Thymus (tissue), 11 donors: ENCODE data around the gene CCDC110. TPM values are rescaled to one million over a fixed set of nuclear protein-coding genes. Genes with fewer than 3 reads are reported as not detected.
A peak's percentile ranks its signal among the peaks of the same experiment; 100 is the strongest.

Source experiments
- DNase-seq, 9 donors: peaks; one replicate each; pipeline ENCODE4 v3.0.0-alpha.2; 2013; ENCODE audit warnings: low spot score in 9 of 9, low read depth in 6 of 9, missing footprints in 1 of 9
- H3K27ac ChIP-seq, 2 donors: one replicate each; pipeline ENCODE4 v1.5.1; 2013; ENCODE audit warnings: control low read depth in 1 of 2, low read depth in 1 of 2, low read length in 1 of 2, mild to moderate bottlenecking in 1 of 2, moderate library complexity in 1 of 2
- H3K27me3 ChIP-seq, 2 donors: one replicate each; pipeline ENCODE4 v1.5.1; 2013; ENCODE audit warnings: low read length in 1 of 2; ENCODE audit not compliant: control insufficient read depth in 2 of 2, insufficient read depth in 1 of 2
- H3K36me3 ChIP-seq, 2 donors: one replicate each; pipeline ENCODE4 v1.5.1; 2013; ENCODE audit warnings: low read length in 1 of 2, mild to moderate bottlenecking in 1 of 2, moderate library complexity in 1 of 2; ENCODE audit not compliant: control insufficient read depth in 2 of 2, insufficient read depth in 2 of 2
- H3K4me1 ChIP-seq, 2 donors: one replicate each; pipeline ENCODE4 v1.5.1; 2013; ENCODE audit warnings: low read length in 2 of 2; ENCODE audit not compliant: control insufficient read depth in 2 of 2, insufficient read depth in 2 of 2
- H3K4me3 ChIP-seq, 2 donors: one replicate each; pipeline ENCODE4 v1.5.1; 2013; ENCODE audit warnings: low read length in 2 of 2, control low read depth in 1 of 2, mild to moderate bottlenecking in 1 of 2
- H3K9me3 ChIP-seq, 2 donors: one replicate each; pipeline ENCODE4 v1.5.1; 2013; ENCODE audit warnings: low read length in 1 of 2, mild to moderate bottlenecking in 1 of 2; ENCODE audit not compliant: control insufficient read depth in 2 of 2, insufficient read depth in 1 of 2
- WGBS: extraction: QIAGEN DNeasy Blood & Tissue Kit; methylation state at CpG from one replicate; pipeline ENCODE4 v1.1.7; 2013; 5-methylcytosine and 5-hydroxymethylcytosine counted together
- polyA plus RNA-seq: library from polyadenylated mRNA; stranded (reverse); fragments of 200-250 nt; gene quantifications from one replicate; pipeline ENCODE4 v1.2.3, GENCODE V29; 2013
- total RNA-seq: library from RNA; stranded (reverse); fragments of 120-200 nt; gene quantifications from one replicate; pipeline ENCODE4 v1.2.4, GENCODE V29; 2013
- donor health status: healthy.

The CCDC110 gene
- total and polyA plus RNA-seq, 2 donors = 0.24 to 0.30 TPM

- no peaks in the 10 kb centered on the region for H3K36me3 ChIP-seq
- H3K4me1 ChIP-seq = no peaks in the 10 kb centered on the region
- no peak overlapping the region for H3K4me3 ChIP-seq
- peaks cover 2 to 13% of the 10 kb centered on the region in 2 donors for H3K27me3 ChIP-seq
- no peak for DNase-seq
- WGBS = 68% methylated on average over 15 of the region's 15 CpGs
- H3K9me3 ChIP-seq = no peaks in the 10 kb centered on the region
- H3K27ac ChIP-seq = no peak overlapping the region
Measured at GRCh38 chr4:185480016-185480732, 8.6 kb upstream of the CCDC110 start.

GRCh38 chr4:185479507-185479971, 8.0 kb upstream of the CCDC110 start:
- H3K27ac ChIP-seq = no peak overlapping the region
- no peaks in the 10 kb centered on the region for H3K36me3 ChIP-seq
- WGBS = 78% methylated on average over 1 of the region's 1 CpG
- H3K27me3 ChIP-seq = peaks cover 2 to 13% of the 10 kb centered on the region in 2 donors
- no peak for DNase-seq
- H3K9me3 ChIP-seq = no peaks in the 10 kb centered on the region
- no peak overlapping the region for H3K4me3 ChIP-seq
- no peaks in the 10 kb centered on the region for H3K4me1 ChIP-seq

GRCh38 chr4:185473247-185473646, 1.7 kb upstream of the CCDC110 start:
- Histone ChIP-seq H3K4me3 (no peak overlapping the region), H3K36me3 (no peaks in the 10 kb centered on the region), H3K4me1 (peaks cover 9 to 10% of the 10 kb centered on the region in 2 donors), H3K27ac (no peak overlapping the region), H3K9me3 (no peaks in the 10 kb centered on the region), H3K27me3 (peaks cover 21 to 51% of the 10 kb centered on the region in 2 donors)
- DNase-seq = no peak
- 91% methylated on average over 8 of the region's 8 CpGs for WGBS

GRCh38 chr4:185472103-185472542, 590 bp upstream of the CCDC110 start:
- no peak for DNase-seq
- peak overlapping the region; percentile 47 to 62 for H3K4me3 ChIP-seq
- no peaks in the 10 kb centered on the region for H3K36me3 ChIP-seq
- H3K27ac ChIP-seq = no peak overlapping the region
- WGBS = 50% methylated on average over 10 of the region's 10 CpGs
- H3K4me1 ChIP-seq = peaks cover 9 to 10% of the 10 kb centered on the region in 2 donors
- H3K9me3 ChIP-seq = no peaks in the 10 kb centered on the region
- peaks cover 21 to 51% of the 10 kb centered on the region in 2 donors for H3K27me3 ChIP-seq

GRCh38 chr4:185470501-185471195, 885 bp downstream of the CCDC110 start:
- Histone ChIP-seq H3K27ac (no peak overlapping the region), H3K4me1 (peaks cover 9 to 10% of the 10 kb centered on the region in 2 donors), H3K4me3 (peak overlapping the region; percentile 19 to 42), H3K9me3 (no peaks in the 10 kb centered on the region), H3K36me3 (no peaks in the 10 kb centered on the region), H3K27me3 (peaks cover 20 to 55% of the 10 kb centered on the region in 2 donors)
- 11% methylated on average over 41 of the region's 41 CpGs for WGBS
- DNase-seq = peak in 6 of 9 donors; percentile 8 to 37 (median 22)

GRCh38 chr4:185469580-185470154, 1.9 kb downstream of the CCDC110 start:
- Histone ChIP-seq H3K9me3 (no peaks in the 10 kb centered on the region), H3K27ac (no peak overlapping the region), H3K36me3 (no peaks in the 10 kb centered on the region), H3K4me1 (peaks cover 9 to 10% of the 10 kb centered on the region in 2 donors), H3K4me3 (no peak overlapping the region), H3K27me3 (peaks cover 20 to 58% of the 10 kb centered on the region in 2 donors)
- 79% methylated on average over 9 of the region's 9 CpGs for WGBS
- no peak for DNase-seq

- Histone ChIP-seq H3K4me3 (no peak overlapping the region), H3K27ac (no peak overlapping the region), H3K9me3 (no peaks in the 10 kb centered on the region), H3K27me3 (peaks cover 20 to 60% of the 10 kb centered on the region in 2 donors), H3K4me1 (peaks cover 9 to 10% of the 10 kb centered on the region in 2 donors), H3K36me3 (no peaks in the 10 kb centered on the region)
- no peak for DNase-seq
- 87% methylated on average over 2 of the region's 2 CpGs for WGBS
Measured at GRCh38 chr4:185468999-185469398, 2.5 kb downstream of the CCDC110 start.

GRCh38 chr4:185467991-185468390, 3.5 kb downstream of the CCDC110 start:
- peaks cover 9 to 10% of the 10 kb centered on the region in 2 donors for H3K4me1 ChIP-seq
- no peak for DNase-seq
- 90% methylated on average over 8 of the region's 8 CpGs for WGBS
- H3K27me3 ChIP-seq = peaks cover 16 to 54% of the 10 kb centered on the region in 2 donors
- H3K36me3 ChIP-seq = no peaks in the 10 kb centered on the region
- H3K9me3 ChIP-seq = no peaks in the 10 kb centered on the region
- no peak overlapping the region for H3K4me3 ChIP-seq
- no peak overlapping the region for H3K27ac ChIP-seq

GRCh38 chr4:185467101-185467500, 4.4 kb downstream of the CCDC110 start:
- WGBS = 93% methylated on average over 4 of the region's 4 CpGs
- Histone ChIP-seq H3K27me3 (peaks cover 15 to 45% of the 10 kb centered on the region in 2 donors), H3K4me1 (peaks cover 9% of the 10 kb centered on the region in 2 donors), H3K4me3 (no peak overlapping the region), H3K9me3 (no peaks in the 10 kb centered on the region), H3K36me3 (no peaks in the 10 kb centered on the region), H3K27ac (no peak overlapping the region)
- DNase-seq = no peak
